HEK293 (cell line): ENCODE results near the gene SNX8.

ENCODE experiments used
- CTCF ChIA-PET: fragments of 350-600 bp; formaldehyde crosslinking; extraction: SDS; loops from one replicate; lab custom pipeline; 2021; ENCODE audit warnings: antibody characterized with exemption; lab: Yijun Ruan, JAX
- POLR2A ChIA-PET: fragments of 300-600 bp; formaldehyde crosslinking; extraction: SDS; loops from one replicate; lab custom pipeline; 2020; ENCODE audit warnings: antibody characterized with exemption, inconsistent platforms; lab: Yijun Ruan, JAX
- H3K27ac ChIP-seq: fragments of 200-500 bp; sonication (Bioruptor generic); 2 replicates; pipeline ENCODE4 v1.5.1; 2014; ENCODE audit warnings: low read depth, low read length, control low read depth, inconsistent platforms; ENCODE audit errors: extremely low read depth
- H3K36me3 ChIP-seq, 2 experiments: fragments of 200-500 bp in 1 of 2; sonication (Bioruptor generic) in 1 of 2; 1 replicate in 1 of 2; 2 replicates in 1 of 2; pipeline ENCODE4 v1.5.1; 2014 to 2017; ENCODE audit warnings: inconsistent platforms in 2 of 2, low read length in 2 of 2; ENCODE audit not compliant: control insufficient read depth in 2 of 2, insufficient read depth in 1 of 2
- H3K4me1 ChIP-seq: fragments of 200-500 bp; sonication (Bioruptor generic); 2 replicates; pipeline ENCODE4 v1.5.1; 2014; ENCODE audit warnings: mild to moderate bottlenecking, low read length, inconsistent platforms; ENCODE audit not compliant: control insufficient read depth, insufficient read depth
- H3K4me3 ChIP-seq: 2 replicates; pipeline ENCODE4 v1.5.1; 2011; ENCODE audit warnings: low read depth, mild to moderate bottlenecking, control low read depth, low read length, moderate library complexity
- H3K9me3 ChIP-seq: fragments of 200-500 bp; sonication (Bioruptor generic); 2 replicates; pipeline ENCODE4 v1.5.1; 2014; ENCODE audit warnings: low read depth, low read length, inconsistent platforms; ENCODE audit not compliant: control insufficient read depth, insufficient read depth
- ATF2 ChIP-seq: fragments of 450-650 bp; formaldehyde crosslinking; IDR thresholded peaks from 2 replicates; pipeline ENCODE4 v1.5.1; 2016; ENCODE audit warnings: missing biosample characterization, missing genetic modification characterization, low read depth
- ELK4 ChIP-seq: IDR thresholded peaks from 2 replicates; pipeline ENCODE4 v1.6.1; 2011; ENCODE audit warnings: mild to moderate bottlenecking, low read depth, low read length, borderline replicate concordance
- SP7 ChIP-seq: fragments of 450-650 bp; formaldehyde crosslinking; IDR thresholded peaks from 2 replicates; pipeline ENCODE4 v1.5.1; 2016; ENCODE audit warnings: missing biosample characterization, missing genetic modification characterization
- YY2 ChIP-seq: fragments of 450-650 bp; formaldehyde crosslinking; IDR thresholded peaks from 2 replicates; pipeline ENCODE4 v1.5.1; 2016; ENCODE audit warnings: missing biosample characterization, missing genetic modification characterization
- ZBTB10 ChIP-seq: fragments of 450-650 bp; formaldehyde crosslinking; IDR thresholded peaks from 2 replicates; pipeline ENCODE4 v1.5.1; 2016; ENCODE audit warnings: missing biosample characterization, missing genetic modification characterization
- ZBTB44 ChIP-seq: fragments of 450-650 bp; IDR thresholded peaks from 2 replicates; pipeline ENCODE4 v1.5.1; 2018; ENCODE audit warnings: missing biosample characterization, mild to moderate bottlenecking, missing genetic modification characterization
- ZBTB49 ChIP-seq: fragments of 450-650 bp; formaldehyde crosslinking; IDR thresholded peaks from 2 replicates; pipeline ENCODE4 v1.5.1; 2016; ENCODE audit warnings: missing biosample characterization, missing genetic modification characterization, low read depth
- ZNF19 ChIP-seq: fragments of 450-650 bp; formaldehyde crosslinking; IDR thresholded peaks from 2 replicates; pipeline ENCODE4; 2016; ENCODE audit warnings: missing biosample characterization, missing genetic modification characterization, low read depth
- ZNF221 ChIP-seq: fragments of 450-650 bp; formaldehyde crosslinking; IDR thresholded peaks from 2 replicates; pipeline ENCODE4 v1.5.1; 2017; ENCODE audit warnings: missing biosample characterization, missing genetic modification characterization, borderline replicate concordance
- ZNF324 ChIP-seq: fragments of 450-650 bp; formaldehyde crosslinking; IDR thresholded peaks from 2 replicates; pipeline ENCODE4 v1.5.1; 2016; ENCODE audit warnings: missing biosample characterization, missing genetic modification characterization
- ZNF341 ChIP-seq: fragments of 450-650 bp; formaldehyde crosslinking; IDR thresholded peaks from 2 replicates; pipeline ENCODE4; 2016; ENCODE audit warnings: low read depth, missing biosample characterization, missing genetic modification characterization
- ZNF350 ChIP-seq: fragments of 450-650 bp; formaldehyde crosslinking; IDR thresholded peaks from 2 replicates; pipeline ENCODE4 v1.5.0; 2017; ENCODE audit warnings: missing biosample characterization, mild to moderate bottlenecking, missing genetic modification characterization
- ZNF560 ChIP-seq: fragments of 450-650 bp; formaldehyde crosslinking; IDR thresholded peaks from 2 replicates; pipeline ENCODE4 v1.5.1; 2017; ENCODE audit warnings: missing biosample characterization, missing genetic modification characterization, borderline replicate concordance
- ZNF747 ChIP-seq: fragments of 450-650 bp; formaldehyde crosslinking; IDR thresholded peaks from 2 replicates; pipeline ENCODE4 v1.5.1; 2016; ENCODE audit warnings: missing biosample characterization, missing genetic modification characterization
- ZNF791 ChIP-seq: fragments of 450-650 bp; formaldehyde crosslinking; IDR thresholded peaks from 2 replicates; pipeline ENCODE4 v1.5.1; 2016; ENCODE audit warnings: missing biosample characterization, missing genetic modification characterization
- ZNF830 ChIP-seq: fragments of 450-650 bp; IDR thresholded peaks from 2 replicates; pipeline ENCODE4 v1.5.0; 2018; ENCODE audit warnings: missing biosample characterization, missing genetic modification characterization, low read depth, mild to moderate bottlenecking, moderate library complexity
- ZSCAN30 ChIP-seq: fragments of 450-650 bp; IDR thresholded peaks from 2 replicates; pipeline ENCODE4 v1.5.1; 2018; ENCODE audit warnings: missing biosample characterization, mild to moderate bottlenecking, missing genetic modification characterization, moderate library complexity

The SNX8 gene

GRCh38 chr7:2283074-2283473, 31.2 kb downstream of the SNX8 start:
- H3K9me3 ChIP-seq = no peaks in the 10 kb centered on the region
- H3K4me1 ChIP-seq = no peaks in the 10 kb centered on the region
- H3K36me3 ChIP-seq = no peaks in the 10 kb centered on the region
- H3K27ac ChIP-seq = no peak overlapping the region
- no peak for TF ChIP-seq ZNF747
- TF ChIP-seq ELK4 = no peak
- TF ChIP-seq ZNF221 (tag by site-specific recombination) = no peak
- TF ChIP-seq ZBTB10 (tag by site-specific recombination) = no peak
- TF ChIP-seq ZNF324 (tag by site-specific recombination) = no peak
- no peak for TF ChIP-seq ZBTB44
- TF ChIP-seq ZNF19 (tag by site-specific recombination) = no peak
- TF ChIP-seq ZNF350 (tag by site-specific recombination) = no peak
- TF ChIP-seq ZNF830 (tag by site-specific recombination) = no peak
- TF ChIP-seq ATF2 (tag by site-specific recombination) = no peak
- TF ChIP-seq ZNF560 = no peak
- TF ChIP-seq ZSCAN30 (tag by site-specific recombination) = no peak
- no peak for TF ChIP-seq SP7 (tag by site-specific recombination)
- no peak for TF ChIP-seq ZNF791 (tag by site-specific recombination)
- TF ChIP-seq ZNF341 (tag by site-specific recombination) = no peak
- no peak for TF ChIP-seq ZBTB49 (tag by site-specific recombination)
- TF ChIP-seq YY2 = no peak
- ChIA-PET CTCF (interaction anchor here (0.6 kb wide), 1 partner anchor 81 kb away, joined by 4 read pairs; no protein-coding TSS in a partner anchor), POLR2A (no interaction called here)
- no peak overlapping the region for H3K4me3 ChIP-seq
